Midbrain (tissue), 1 donor: Measurements from ENCODE around the gene ECHDC3.

Experiments
- DNase-seq: peaks from one replicate; lab custom pipeline; 2025; lab: John Stamatoyannopoulos, UW

ECHDC3 gene

GRCh38 chr10:11782793-11783557, 40.8 kb downstream of the ECHDC3 start:
- DNase-seq, result peak; percentile 43

GRCh38 chr10:11783558-11783865, 41.3 kb downstream of the ECHDC3 start:
- no peak for DNase-seq

GRCh38 chr10:11787374-11787773, 45.2 kb downstream of the ECHDC3 start:
- no peak for DNase-seq

GRCh38 chr10:11787846-11788245, 45.7 kb downstream of the ECHDC3 start:
- DNase-seq, result no peak

GRCh38 chr10:11789306-11789705, 47.1 kb downstream of the ECHDC3 start:
- no peak for DNase-seq

GRCh38 chr10:11789956-11790355, 47.8 kb downstream of the ECHDC3 start:
- DNase-seq, result no peak

- no peak for DNase-seq
Measured at GRCh38 chr10:11793762-11794479, 51.7 kb downstream of the ECHDC3 start.

- no peak for DNase-seq
Measured at GRCh38 chr10:11794566-11794965, 52.4 kb downstream of the ECHDC3 start.

GRCh38 chr10:11795101-11795920, 53.1 kb downstream of the ECHDC3 start:
- DNase-seq, result no peak

- DNase-seq, result no peak
Measured at GRCh38 chr10:11796474-11796873, 54.3 kb downstream of the ECHDC3 start.

- no peak for DNase-seq
Measured at GRCh38 chr10:11797281-11797680, 55.1 kb downstream of the ECHDC3 start.

- DNase-seq, result no peak
Measured at GRCh38 chr10:11797847-11798633, 55.9 kb downstream of the ECHDC3 start.

GRCh38 chr10:11798845-11799735, 56.9 kb downstream of the ECHDC3 start:
- DNase-seq, result no peak

GRCh38 chr10:11799736-11800080, 57.5 kb downstream of the ECHDC3 start:
- DNase-seq, result no peak

- DNase-seq, result no peak
Measured at GRCh38 chr10:11804336-11804735, 62.2 kb downstream of the ECHDC3 start.

- DNase-seq, result no peak
Measured at GRCh38 chr10:11805792-11806191, 63.6 kb downstream of the ECHDC3 start.

- DNase-seq, result no peak
Measured at GRCh38 chr10:11806706-11807105, 64.5 kb downstream of the ECHDC3 start.

- DNase-seq, result no peak
Measured at GRCh38 chr10:11808808-11809207, 66.6 kb downstream of the ECHDC3 start.

- DNase-seq, result no peak
Measured at GRCh38 chr10:11810313-11810766, 68.2 kb downstream of the ECHDC3 start.

GRCh38 chr10:11810973-11811372, 68.8 kb downstream of the ECHDC3 start:
- no peak for DNase-seq

- no peak for DNase-seq
Measured at GRCh38 chr10:11813177-11813576, 71.0 kb downstream of the ECHDC3 start.
